NCI-H146 treated with DMSO at 0.1 percent for 48 hours (cell line): Measurements from ENCODE around the gene COL6A3.
"Not testable (repeated sequence)": the region's sequence is repeated elsewhere in the genome, so short reads cannot be mapped to it uniquely, and the experiment has no call there.

Experiments used
- DNase-seq: peaks from one replicate; lab custom pipeline; 2025; ENCODE audit not compliant: unreplicated experiment; lab: John Stamatoyannopoulos, UW

Gene COL6A3

DNA sequence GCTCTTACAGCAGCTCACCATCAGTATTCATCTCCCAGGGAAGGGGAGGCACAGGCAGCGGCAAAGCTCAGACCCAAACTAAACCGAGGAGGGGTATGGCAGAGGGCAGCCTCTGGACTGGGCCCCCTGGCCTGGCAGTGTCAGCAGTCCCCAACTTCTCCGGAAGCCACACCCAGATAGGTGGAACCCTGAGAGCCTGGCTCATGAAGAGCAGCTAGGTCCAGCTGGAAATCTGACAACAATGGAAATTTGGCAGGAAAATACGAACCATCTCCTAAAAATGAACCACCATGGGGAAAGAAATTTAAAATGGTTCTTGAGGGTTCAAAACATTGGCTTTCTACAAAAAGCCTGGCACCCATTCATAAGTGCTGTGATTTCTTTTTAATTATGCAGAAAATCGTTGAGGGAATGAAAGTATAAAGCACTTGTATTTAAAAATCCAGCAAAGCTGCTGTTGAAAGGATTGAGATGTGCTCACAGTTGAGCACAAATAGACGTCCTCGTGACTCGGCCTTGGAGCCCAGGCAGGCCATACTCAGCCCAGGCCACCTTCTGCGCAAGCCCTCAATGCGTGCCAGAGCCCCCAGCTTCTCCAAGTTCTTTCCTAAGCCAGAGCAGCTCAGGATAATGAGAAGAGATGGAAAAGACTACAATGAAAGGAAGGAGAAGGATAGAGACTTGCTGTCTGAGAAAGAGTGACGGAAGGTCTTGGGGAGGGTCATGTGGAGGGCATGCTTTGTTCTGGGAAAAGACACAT lies 93.0 kb downstream of the COL6A3 start:
- no peak for DNase-seq

DNA sequence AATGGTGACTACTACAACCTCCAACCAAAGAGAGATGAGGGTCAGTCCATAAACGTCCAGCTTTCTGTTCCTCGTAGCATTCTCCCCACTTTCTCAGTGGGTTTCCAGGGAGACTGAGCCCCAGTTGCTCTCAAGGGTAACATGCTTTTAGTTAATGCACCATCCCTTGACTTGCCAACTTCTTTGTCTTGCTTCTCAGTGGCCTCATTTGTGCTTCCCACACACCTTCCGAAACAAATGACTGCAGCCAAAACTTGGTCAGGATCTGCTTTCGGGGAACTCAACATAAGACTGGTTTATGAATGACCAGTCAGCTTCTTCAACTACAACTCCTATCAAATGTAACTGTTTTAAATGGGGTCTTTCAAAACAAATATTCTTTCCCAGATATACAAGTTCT lies 94.1 kb downstream of the COL6A3 start:
- no peak for DNase-seq

DNA sequence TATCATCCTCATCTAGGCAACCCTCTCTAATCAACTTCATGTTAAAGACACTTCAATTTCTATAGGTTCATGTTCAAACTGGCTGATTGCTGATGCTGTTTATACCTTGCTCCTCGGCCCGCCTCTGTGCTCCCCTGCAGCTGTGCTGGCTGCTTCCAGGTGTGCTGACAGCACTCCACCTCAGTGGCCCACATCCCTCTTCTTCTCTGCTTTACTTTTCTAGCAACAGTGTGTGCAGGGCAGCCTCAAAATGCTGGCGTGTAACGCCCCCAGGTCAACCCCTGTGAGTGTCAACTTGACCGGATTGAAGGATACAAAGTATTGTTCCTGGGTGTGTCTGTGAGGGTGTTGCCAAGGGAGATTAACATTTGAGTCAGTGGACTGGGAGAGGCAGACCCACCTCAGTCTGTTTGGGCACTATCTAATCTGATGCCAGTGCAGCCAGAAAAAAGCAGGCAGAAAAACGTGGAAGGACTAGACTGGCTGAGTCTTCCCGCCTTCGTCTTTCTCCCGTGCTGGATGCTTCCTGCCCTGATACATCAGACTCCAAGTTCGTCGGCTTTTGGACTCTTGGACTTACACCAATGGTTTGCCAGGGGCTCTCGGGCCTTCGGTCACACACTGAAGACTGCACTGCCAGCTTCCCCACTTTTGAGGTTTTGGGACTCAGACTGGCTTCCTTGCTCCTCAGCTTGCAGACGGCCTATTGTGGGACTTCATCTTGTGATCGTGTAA lies 94.7 kb downstream of the COL6A3 start:
- no peak for DNase-seq

DNA sequence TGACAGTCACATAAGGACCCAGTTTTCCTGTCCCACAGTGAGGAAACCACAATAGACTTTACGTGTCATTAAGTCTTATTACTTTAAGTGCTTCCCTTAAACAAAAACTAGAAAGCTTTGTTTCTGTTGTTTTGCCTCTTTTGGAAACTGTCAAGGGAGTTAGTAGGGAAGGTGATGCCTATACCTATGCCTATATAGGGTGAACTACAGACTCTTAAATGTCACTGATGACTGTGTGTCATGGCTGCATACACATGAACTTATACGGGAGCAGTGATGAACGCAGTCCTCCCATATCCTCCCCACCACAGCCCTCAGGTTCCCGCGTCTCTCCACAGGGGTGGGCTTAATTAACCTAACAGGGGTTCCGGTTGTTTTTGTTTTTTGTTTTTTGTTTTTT lies 97.6 kb downstream of the COL6A3 start:
- DNase-seq, result no peak

DNA sequence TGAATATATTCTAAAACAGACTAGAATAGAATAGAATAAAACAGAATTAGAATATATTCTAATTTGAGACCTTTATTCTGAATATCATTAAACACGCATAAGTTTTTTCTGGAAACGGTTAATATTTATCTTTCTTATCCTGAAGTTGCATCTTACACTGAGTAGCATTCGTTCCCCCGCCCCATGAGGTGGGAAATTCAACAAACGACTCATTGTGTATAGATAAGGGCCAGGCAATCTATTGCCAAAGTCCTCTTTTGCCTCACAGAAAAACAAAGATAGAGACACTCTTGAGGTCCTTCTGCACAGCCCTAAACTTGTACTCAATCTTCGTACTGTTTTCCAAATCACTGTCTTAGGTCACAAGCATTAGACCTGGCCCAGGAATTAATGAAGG lies 98.1 kb downstream of the COL6A3 start:
- no peak for DNase-seq

DNA sequence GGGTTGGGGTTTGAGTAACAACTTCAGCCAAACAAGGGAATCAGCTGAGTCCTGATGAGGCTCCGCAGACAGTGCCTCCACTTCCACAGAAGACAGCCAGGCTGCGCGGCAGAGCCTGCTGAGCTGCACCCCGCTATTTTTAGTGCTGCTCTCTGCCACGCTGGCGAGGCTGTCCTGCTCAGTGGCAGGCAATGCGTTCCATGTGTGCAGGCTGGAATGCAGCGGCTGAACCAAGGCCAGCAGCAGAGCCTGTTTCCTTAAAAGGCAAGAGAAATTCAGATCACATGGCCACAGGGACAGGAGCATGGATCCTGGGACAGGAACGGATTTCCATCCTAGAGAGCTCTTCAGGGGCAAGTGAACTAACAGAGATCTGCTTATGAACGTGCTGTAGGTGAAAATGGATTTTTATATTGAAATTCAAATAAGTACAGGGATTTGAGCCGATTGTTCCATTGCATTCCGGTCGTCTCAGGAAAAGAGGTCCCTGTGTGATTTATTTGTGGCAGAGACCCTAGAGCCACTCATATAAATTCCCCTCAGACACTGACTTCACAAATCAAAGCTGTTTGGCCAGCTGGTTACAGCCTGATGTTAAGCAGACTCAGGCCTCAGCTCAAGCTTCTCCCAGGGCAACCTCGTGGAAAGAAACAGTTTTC lies 98.7 kb downstream of the COL6A3 start:
- no peak for DNase-seq

DNA sequence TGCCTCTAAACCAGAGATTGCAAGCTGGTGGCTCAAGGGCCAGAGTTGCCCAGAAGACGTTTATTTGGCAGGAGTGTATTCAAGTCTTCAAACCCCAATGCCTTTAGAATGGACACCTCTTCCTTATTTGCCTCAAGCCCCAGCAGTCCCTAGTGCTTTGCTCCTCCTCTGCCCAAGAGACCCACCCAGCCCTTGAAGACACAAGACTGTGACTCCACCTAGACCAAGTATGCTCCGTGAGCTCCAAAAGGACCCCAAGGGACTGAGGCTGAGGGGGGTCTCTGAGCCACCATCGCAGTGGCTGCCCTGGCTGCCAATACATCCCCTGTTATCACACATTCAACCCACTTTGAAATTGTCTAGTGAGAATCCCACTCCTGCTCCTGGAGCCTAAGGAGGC lies 99.3 kb downstream of the COL6A3 start:
- DNase-seq, result no peak

DNA sequence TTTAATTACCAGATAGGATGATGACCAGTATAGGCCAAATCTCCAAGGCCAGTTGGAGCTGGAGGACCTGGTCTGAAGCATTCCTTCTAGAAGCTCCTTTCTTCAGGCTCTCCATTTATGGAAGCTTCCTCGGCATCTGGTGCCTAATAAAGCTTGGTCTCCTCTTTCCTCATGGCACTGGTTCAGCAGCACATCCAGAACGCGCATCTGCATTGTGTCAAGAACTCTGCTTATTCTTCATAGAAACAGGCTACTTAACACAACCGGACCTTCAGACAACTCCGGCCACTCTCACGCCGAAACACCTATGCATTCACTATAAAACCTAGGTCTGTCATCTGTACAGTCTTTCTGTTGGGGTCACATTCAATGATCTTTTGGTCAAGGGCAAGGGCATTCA lies 99.8 kb downstream of the COL6A3 start:
- DNase-seq, result no peak

DNA sequence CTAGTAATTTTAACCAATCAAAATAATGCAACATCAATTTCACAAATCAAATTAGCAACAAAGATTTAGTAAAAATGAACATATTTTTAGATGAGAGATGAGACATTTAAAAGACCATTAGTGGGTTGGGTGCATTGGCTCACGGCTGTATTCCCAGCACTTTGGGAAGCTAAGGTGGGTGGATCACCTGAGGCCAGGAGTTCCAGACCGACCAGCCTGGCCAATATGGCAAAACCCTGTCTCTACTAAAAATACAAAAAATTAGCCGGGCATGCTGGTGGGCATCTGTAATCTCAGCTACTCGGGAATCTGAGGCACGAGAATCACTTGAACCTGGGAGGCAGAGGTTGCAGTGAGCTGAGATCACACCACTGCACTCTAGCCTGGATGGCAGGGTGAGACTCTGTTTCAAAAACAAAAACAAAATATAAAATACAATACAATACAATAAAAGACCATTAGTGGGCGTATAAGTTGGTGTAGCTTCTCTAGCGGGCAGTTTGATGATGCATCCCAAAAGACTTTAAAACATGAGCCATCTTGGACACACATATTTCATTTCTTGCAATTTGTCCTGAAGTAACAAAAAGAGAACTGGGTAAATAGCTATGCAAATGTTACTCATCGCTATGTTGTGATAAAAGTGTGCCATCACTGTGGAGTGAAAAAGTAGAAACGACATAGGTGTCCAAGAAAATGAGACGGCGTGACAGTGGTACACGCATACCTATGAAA lies 101.8 kb downstream of the COL6A3 start:
- no peak for DNase-seq

DNA sequence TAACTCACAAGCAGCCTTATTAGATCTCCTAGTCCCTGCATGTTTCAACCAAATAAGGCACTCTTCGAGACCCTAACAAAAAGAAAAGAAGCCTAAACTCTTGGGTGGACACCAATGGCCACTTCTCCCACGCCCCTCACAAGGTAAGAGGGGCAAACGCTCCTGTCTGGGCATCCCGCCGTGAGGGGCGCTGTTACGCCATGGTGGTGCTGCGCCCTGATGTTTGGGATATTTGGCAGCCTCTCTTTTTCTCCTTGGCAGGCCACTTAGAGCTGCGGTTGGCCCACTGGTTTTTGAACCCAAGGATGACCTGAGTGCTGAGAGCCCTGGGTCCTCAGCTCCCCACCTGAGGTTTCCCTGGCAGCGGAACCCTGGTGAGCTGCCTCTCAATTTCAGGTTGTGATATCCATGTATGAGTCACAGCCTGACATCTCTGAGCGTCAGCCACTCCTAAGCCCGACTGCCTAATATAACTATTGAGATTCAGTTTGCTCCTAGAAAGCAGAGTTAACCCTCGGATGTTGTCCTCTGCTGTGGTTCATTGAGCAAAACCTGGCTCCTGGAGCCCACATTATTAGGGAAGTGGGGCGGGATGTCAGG lies 103.3 kb downstream of the COL6A3 start:
- no peak for DNase-seq

DNA sequence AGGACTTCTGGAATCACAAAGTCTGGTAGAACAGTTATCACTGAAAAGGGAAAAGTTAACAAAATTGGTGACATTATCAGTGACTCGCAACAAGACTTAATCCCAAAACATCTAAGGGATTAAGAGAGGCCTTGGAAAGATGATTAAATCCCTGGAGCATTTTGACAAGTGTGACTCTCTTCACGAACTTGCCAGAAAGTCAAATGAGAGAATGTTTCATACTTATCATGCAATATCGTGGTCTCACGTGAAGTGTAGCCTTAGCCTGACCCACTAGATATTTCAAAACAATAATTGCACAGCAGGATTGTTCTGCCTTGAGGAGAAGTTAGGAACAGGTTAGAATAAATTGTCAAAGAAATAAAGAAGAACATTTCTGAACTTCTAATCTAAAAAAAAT lies 104.5 kb downstream of the COL6A3 start:
- DNase-seq, result no peak

DNA sequence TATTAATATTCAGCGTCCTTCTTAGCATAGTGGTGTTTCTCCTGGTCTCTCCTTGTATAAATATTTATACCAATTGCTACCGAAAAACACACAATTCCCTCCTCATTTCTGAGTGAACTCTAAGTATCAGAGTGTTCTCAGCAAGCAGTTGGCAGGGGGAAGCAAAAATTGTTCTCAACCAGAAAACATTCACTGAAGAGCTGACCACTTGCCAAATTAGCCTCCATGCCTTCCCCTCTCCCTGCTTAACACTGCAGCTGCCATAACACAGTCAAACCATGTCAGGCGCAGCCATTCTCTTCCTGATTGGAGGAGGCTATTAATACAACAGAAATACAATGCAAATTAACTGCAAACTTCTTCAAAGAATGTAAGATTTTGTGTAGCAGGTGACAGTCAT lies 105.0 kb downstream of the COL6A3 start:
- no peak for DNase-seq

DNA sequence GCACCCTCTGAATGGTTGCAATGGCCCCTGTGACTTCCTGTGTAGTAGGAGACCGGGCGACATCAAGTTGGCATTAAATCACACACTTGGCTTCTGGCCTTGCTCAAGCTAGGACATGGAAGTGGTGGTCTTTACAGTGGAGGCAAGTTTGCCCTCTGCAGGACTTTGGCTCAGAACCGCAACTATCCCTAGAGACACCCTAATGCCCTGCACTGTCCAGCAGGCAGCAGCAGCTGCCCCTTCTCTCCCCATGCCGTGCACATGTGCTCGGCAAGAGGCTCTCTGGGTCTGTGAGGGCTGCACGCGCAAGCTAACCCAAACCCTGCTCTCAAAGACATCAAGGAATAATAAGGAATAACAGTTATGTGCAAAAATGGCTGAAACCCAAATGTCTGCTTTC lies 106.5 kb downstream of the COL6A3 start:
- DNase-seq, result no peak

DNA sequence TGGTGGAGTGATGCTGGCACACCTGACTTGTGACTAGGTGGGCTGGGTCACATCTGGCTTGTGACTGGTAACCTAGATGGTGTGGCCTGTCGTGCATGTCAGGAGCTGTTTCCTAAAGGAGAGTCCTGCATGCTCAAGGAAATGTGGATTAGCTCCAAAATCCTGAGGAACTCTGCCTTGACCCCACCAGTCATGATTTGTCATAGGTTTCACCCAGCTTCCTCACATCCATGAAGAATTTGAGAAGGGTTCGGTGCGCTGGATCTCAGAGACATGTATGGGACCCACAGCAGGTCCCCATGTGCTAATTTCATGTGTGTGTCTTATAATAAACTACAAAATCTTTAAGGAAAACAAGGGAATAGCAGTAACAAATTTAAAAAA lies 107.2 kb downstream of the COL6A3 start:
- DNase-seq, result no peak

DNA sequence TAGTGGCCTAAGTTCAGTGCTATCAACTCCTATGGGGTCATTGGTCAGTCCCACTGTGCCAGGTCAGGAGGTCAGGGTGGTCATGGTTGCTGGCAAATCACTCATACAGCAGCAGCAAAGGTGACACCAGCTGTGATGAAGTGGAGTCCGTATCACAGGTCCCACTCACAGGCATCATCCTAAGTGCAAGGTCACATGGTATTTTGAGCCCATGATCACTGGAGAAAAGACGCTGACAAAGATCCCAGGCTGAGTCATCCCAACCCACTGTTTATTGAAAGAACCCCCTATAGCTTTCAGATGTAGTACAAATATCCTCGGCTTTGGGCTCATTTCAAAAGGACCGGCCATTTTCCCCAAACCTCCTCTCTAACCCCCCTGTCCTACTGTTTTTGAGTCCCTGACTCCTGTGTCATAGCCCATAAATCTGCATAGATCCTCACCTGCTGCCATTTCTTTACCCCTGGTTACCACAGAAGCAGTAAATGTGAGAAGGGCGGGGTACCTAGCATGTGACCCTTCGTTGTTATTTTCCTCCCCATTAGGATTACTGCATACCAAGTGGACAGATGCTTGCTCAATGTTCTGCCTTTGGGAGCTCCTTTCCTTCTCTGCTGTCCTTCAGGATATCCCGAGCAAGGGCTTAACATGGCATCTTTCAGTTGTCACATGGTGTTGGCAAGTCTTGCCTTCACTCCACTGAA lies 107.7 kb downstream of the COL6A3 start:
- DNase-seq, result no peak

DNA sequence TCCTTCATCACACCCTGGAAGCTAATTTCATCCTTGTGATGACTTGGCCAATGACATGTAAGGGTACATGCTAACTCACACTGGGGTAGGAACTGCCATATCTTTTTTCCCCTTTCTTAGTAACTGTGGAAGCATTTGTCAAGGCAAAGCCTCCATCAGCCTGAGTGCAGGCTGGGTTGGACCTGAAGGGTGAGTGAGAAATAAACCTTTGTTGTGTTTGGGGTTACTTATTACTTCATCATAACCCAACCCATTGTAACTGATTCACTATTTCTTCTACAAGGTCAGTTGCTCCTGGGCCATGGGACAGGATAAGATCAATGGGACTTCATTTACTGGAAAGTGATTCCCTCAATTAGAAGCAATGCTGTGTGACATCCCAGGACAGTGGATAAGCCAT lies 108.4 kb downstream of the COL6A3 start:
- no peak for DNase-seq

DNA sequence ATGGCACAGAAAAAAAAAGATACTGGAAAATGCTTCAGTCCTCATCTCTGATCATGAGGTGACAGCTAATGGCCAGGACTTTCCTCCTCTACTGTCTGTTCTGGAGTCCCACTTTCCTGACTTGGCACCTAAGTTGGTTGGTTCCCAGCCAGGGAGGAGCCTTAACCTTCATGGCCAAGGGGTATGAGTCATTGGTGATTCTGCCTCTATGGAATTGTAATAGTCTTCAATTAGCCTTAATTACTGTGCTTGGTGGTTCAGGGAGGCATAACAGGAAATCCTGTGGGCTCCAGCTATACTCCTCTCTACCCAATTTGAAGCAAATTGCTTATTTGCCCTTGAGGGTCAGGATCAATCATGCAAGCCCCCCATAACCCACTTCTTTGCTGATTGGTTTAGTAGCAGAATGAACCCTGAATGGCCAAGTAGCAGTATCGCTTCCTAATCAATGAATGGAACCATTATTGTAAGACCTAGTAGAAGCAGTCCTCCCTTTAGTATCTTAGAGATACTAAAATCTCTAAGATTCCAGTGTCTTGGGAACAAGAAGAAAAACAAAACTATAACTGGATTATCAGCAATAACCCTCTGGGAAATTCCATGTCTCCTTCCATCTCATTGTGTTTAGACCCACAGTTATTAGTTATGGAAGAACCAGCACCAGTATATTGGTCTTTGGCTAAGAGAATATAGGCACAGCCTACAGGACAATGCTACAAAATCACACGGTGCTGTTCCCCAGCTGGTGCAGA lies 109.0 kb downstream of the COL6A3 start:
- no peak for DNase-seq

DNA sequence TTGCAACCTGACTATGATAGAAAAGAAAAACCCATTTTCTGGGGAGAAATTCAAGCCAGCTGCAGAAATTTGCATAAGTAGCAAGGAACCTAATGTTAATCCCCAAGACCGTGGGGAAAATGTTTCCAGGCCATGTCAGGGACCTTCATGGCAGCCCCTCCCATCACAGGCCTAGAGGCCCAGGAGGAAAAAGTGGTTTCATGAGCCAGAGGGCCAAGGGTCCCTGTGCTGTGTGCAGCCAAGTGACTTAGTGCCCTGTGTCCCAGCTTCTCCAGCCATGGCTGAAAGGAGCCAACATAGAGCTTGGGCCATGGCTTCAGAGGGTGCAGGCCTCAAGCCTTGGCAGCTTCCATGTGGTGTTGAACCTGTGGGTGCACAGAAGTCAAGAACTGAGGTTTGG lies 110.7 kb downstream of the COL6A3 start:
- DNase-seq, result not testable (repeated sequence)

DNA sequence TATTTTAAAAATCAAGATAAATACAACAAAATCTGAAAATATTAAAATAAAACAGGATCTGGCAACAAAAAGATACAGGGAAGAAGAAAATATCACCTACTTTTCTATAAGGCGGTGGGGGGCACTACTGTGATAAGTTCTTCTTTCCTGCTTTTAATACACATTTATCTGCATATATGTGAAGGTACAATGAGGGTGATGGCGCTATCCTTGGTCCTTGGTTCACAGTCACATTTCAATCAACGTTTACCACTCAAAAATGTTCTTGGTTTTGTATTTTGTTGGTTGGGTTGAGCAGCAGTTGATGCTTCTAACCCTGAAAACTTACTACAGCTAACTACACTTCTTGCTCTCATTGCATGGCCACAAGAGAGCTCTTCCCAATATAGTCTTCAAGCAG lies 112.4 kb downstream of the COL6A3 start:
- DNase-seq, result no peak

DNA sequence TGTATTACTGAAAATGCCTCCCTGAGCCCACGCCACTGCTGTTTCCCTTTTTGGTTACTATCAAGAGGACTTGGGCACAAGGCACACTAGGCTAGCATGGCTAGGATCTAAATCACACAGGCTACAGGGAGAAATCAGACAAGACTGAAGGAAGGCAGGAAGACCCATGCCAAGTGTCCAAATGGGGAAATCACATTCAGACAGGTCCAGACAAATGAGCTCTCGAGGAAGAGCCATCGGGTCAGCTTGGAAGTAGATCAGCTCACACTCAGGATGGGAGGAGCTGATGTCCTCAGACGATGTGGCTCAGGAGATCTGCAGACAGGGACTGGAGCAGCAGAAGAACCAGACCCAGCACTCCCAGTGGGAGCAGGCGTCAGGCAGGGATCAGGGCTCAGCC lies 113.2 kb downstream of the COL6A3 start:
- no peak for DNase-seq
